Activated CD4-positive, CD25-positive, alpha-beta regulatory T cell treated with anti-CD3 and anti-CD28 coated beads, Interleukin-2, amount 50 U/mL, for 72 hours (primary cell): ENCODE data around the gene SLC27A5.
"Not testable (repeated sequence)": the region's sequence is repeated elsewhere in the genome, so short reads cannot be mapped to it uniquely, and the experiment has no call there.

Source experiments
- DNase-seq: peaks from one replicate; pipeline ENCODE4 v3.0.0; 2021

The SLC27A5 gene

GRCh38 chr19:58521651-58522050, 9.9 kb upstream of the SLC27A5 start:
- no peak for DNase-seq

- DNase-seq: no peak
Measured at GRCh38 chr19:58520257-58520599, 8.4 kb upstream of the SLC27A5 start.

GRCh38 chr19:58519355-58520256, 7.8 kb upstream of the SLC27A5 start, which contains the start of gene ZBTB45:
TSS of gene ZBTB45 (minus strand) at chr19:58519810. CDS start at chr19:58517673, 2,137 bp downstream.
- DNase-seq: peak; percentile 91

GRCh38 chr19:58519087-58519354, 7.2 kb upstream of the SLC27A5 start:
- peak; percentile 59 for DNase-seq

- no peak for DNase-seq
Measured at GRCh38 chr19:58518256-58519086, 6.7 kb upstream of the SLC27A5 start.

GRCh38 chr19:58516964-58517833, 5.4 kb upstream of the SLC27A5 start:
- DNase-seq: no peak

GRCh38 chr19:58516246-58516836, 4.5 kb upstream of the SLC27A5 start:
- DNase-seq: no peak

GRCh38 chr19:58515259-58515658, 3.5 kb upstream of the SLC27A5 start:
- DNase-seq: no peak

- DNase-seq: no peak
Measured at GRCh38 chr19:58514564-58515022, 2.8 kb upstream of the SLC27A5 start.

GRCh38 chr19:58513694-58514563, 2.1 kb upstream of the SLC27A5 start:
- peak; percentile 99 for DNase-seq

GRCh38 chr19:58513213-58513693, 1.5 kb upstream of the SLC27A5 start:
- no peak for DNase-seq

GRCh38 chr19:58510084-58510862, 1.5 kb downstream of the SLC27A5 start:
- DNase-seq: no peak

- no peak for DNase-seq
Measured at GRCh38 chr19:58509731-58510083, 2.1 kb downstream of the SLC27A5 start.

- not testable (repeated sequence) for DNase-seq
Measured at GRCh38 chr19:58507602-58508223, 4.1 kb downstream of the SLC27A5 start.

GRCh38 chr19:58500242-58500641, 11.6 kb downstream of the SLC27A5 start:
- no peak for DNase-seq

- DNase-seq: peak; percentile 95
Measured at GRCh38 chr19:58499021-58499927, 12.5 kb downstream of the SLC27A5 start.

GRCh38 chr19:58498316-58499020, 13.3 kb downstream of the SLC27A5 start:
- DNase-seq: no peak

- no peak for DNase-seq
Measured at GRCh38 chr19:58497634-58498170, 14.1 kb downstream of the SLC27A5 start.
